Heart left ventricle (tissue), 16 donors: ENCODE data around the gene AGMO. TPM values are rescaled to one million over a fixed set of nuclear protein-coding genes. Genes with fewer than 3 reads are reported as not detected.

Experiments
- ATAC-seq, 4 donors: fragments of 200-7000 bp; cut with Tn5 transposase; one replicate each; pipeline ENCODE4 v1.9.1; 2020 to 2022; ENCODE audit warnings: moderate library complexity in 4 of 4, mild to moderate bottlenecking in 3 of 4, moderate number of reproducible peaks in 1 of 4
- DNase-seq, 5 donors: peaks; one replicate each; pipeline ENCODE4 v3.0.0-alpha.2; 2020
- H3K27ac ChIP-seq, 12 donors: fragments of 200-600 bp; sonication (generic) in 4 of 12; one replicate each; pipeline versions ENCODE4 v1.5.0 to v1.8.0; 2016 to 2022; ENCODE audit warnings: mild to moderate bottlenecking in 2 of 12
- H3K27me3 ChIP-seq, 9 donors: fragments of 200-600 bp; sonication (generic) in 2 of 9; one replicate each; pipeline versions ENCODE4 v1.5.1 to v1.8.0; 2016 to 2022; ENCODE audit warnings: mild to moderate bottlenecking in 3 of 9
- H3K36me3 ChIP-seq, 9 donors: fragments of 200-600 bp; sonication (generic) in 2 of 9; one replicate each; pipeline versions ENCODE4 v1.5.0 to v1.8.0; 2018 to 2022; ENCODE audit warnings: mild to moderate bottlenecking in 2 of 9
- H3K4me1 ChIP-seq, 12 donors: fragments of 200-600 bp; sonication (generic) in 4 of 12; one replicate each; pipeline versions ENCODE4 v1.5.0 to v1.8.0; 2016 to 2022; ENCODE audit warnings: mild to moderate bottlenecking in 3 of 12
- H3K4me3 ChIP-seq, 12 donors: fragments of 200-600 bp; sonication (generic) in 4 of 12; one replicate each; pipeline versions ENCODE4 v1.5.0 to v1.8.0; 2017 to 2022; ENCODE audit warnings: mild to moderate bottlenecking in 9 of 12, moderate library complexity in 4 of 12
- H3K9me3 ChIP-seq, 12 donors: fragments of 200-600 bp; sonication (generic) in 4 of 12; one replicate each; pipeline versions ENCODE4 v1.5.0 to v1.8.0; 2016 to 2022; ENCODE audit warnings: mild to moderate bottlenecking in 1 of 12
- CTCF ChIP-seq, 12 donors: fragments of 200-600 bp; sonication (generic) in 4 of 12; IDR thresholded peaks; one replicate each; pipeline versions ENCODE4 v1.5.0 to v1.8.0; 2018 to 2022; ENCODE audit warnings: antibody characterized with exemption in 12 of 12, mild to moderate bottlenecking in 5 of 12
- POLR2A ChIP-seq, 2 donors: fragments of 450-650 bp; IDR thresholded peaks; one replicate each; pipeline ENCODE4 v1.6.1; 2017; ENCODE audit warnings: antibody characterized with exemption in 2 of 2, mild to moderate bottlenecking in 2 of 2, moderate library complexity in 2 of 2
- WGBS, 4 donors: extraction: QIAGEN DNeasy Blood & Tissue Kit in 2 of 4; methylation state at CpG; one replicate each; pipeline versions ENCODE4 v1.1.5 to v1.1.7; 2013 to 2018; 5-methylcytosine and 5-hydroxymethylcytosine counted together
- intact Hi-C, 10 donors: fragments of 100-400 bp; cut with DNase I; formaldehyde crosslinking; loops; one replicate each; pipeline versions ENCODE4 v1.11.1 to v1.14.2; 2022
- polyA plus RNA-seq, 2 donors: library from polyadenylated mRNA; stranded (reverse); fragments of 200-250 nt; gene quantifications; one replicate each; pipeline ENCODE4 v1.2.3, GENCODE V29; 2013
- total RNA-seq, 9 donors: library from RNA; depleted of rRNA in 2 of 9; stranded (reverse); fragments of >200 nt in 2 of 9; fragmentation: NEBNext Ultra II Directional in 3 of 9; extraction: Animal tissue kit (Norgen Biotek cat#: 25700) in 3 of 9; gene quantifications; one replicate each; pipeline versions ENCODE4 v1.1.0 to v1.2.4, GENCODE V29; 2016 to 2023
- donor health status: ischemic (EF 13 %, LVEDD 7.1; RV severe dilation, severe dysfunction).
- donor health status: healthy with polysubstance abuse.
- donor health status: DM: no; HTN: yes; CAD: no.
- donor health status: DM: no; HTN: no; CAD: no.
- donor health status: ischemic (EF 25% LVEDD 6.9; RV normal size, moderate dysfunction).
- donor health status: ischemic (EF 25% LVEDD 5.7; RV mildly dilated, moderate dysfunction).
- donor health status: healthy.
- donor health status: DM: yes; HTN: yes; CAD: no.
- donor health status: ischemic (EF 35%, LVEDD 5.7; RV mildly dilated, moderate dysfunction).
- donor health status: nonischemic (EF 11% LVEDD 7.7; RV severe dilation, severe dysfunction).
- donor health status: DM: yes; HTN: yes; CAD: no.
- donor health status: PGD.
- donor health status: ischemic (EF 29% LVEDD 5.4; RV normal size, mild dysfunction).
- donor health status: nonischemic (EF 23%, LVEDD 6.1; RV moderate dilation, normal function).

The AGMO gene
- total and polyA plus RNA-seq, 11 donors: 0.12 to 0.72 (median 0.40) TPM; not detected in 1

- Histone ChIP-seq H3K9me3 (no peaks in the 10 kb centered on the region), H3K27ac (peak overlapping the region in 6 of 12 donors; percentile 8 to 86 (median 78)), H3K36me3 (no peaks in the 10 kb centered on the region), H3K4me1 (peaks cover 0 to 55% (median 21%) of the 10 kb centered on the region in 12 donors), H3K4me3 (no peak overlapping the region), H3K27me3 (no peaks in the 10 kb centered on the region)
- DNase-seq (no peak), ATAC-seq (no peak)
- no peak for TF ChIP-seq POLR2A (IDR thresholded peaks at IDR 0.05)
- no peak for TF ChIP-seq CTCF (IDR thresholded peaks at IDR 0.05)
- intact Hi-C loops: no loop called here
- 75 to 84% (median 76%) methylated on average over 2 of the region's 2 CpGs for WGBS, 4 donors
Observed at GRCh38 chr7:15462721-15463389, 99.0 kb downstream of the AGMO start.

DNA sequence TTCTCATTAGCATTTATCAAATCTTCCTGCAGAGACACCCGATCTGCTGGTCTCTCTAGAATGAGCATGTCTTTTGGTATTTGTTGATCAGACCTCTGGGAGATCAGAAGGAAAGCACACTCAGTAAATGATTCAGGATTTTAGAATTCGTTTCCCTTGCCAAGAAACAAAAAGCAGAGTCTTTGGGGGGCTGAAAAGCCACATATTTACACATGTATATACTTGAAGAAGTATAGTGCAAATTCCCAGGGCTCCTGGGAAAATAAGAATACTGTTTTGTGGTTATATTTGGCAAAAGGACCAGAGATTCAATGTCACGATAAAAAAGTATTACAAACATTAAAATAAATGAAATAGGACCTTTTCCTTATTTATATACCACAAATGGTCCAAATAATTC, 100.2 kb downstream of the AGMO start:
- DNase-seq (no peak), ATAC-seq (peak in 1 of 4 donors; percentile 52)
- Histone ChIP-seq H3K9me3 (no peaks in the 10 kb centered on the region), H3K4me1 (peaks cover 0 to 63% (median 23%) of the 10 kb centered on the region in 12 donors), H3K36me3 (no peaks in the 10 kb centered on the region), H3K27me3 (no peaks in the 10 kb centered on the region), H3K4me3 (no peak overlapping the region), H3K27ac (peak overlapping the region in 8 of 12 donors; percentile 7 to 78 (median 56))
- no peak for TF ChIP-seq POLR2A (IDR thresholded peaks at IDR 0.05)
- TF ChIP-seq CTCF (IDR thresholded peaks at IDR 0.05): no peak
- 34 to 64% (median 36%) methylated on average over 3 of the region's 3 CpGs for WGBS, 4 donors
- intact Hi-C loops: no loop called here

- Histone ChIP-seq H3K4me3 (no peak overlapping the region), H3K27ac (peak overlapping the region in 9 of 12 donors; percentile 11 to 72 (median 51)), H3K9me3 (no peaks in the 10 kb centered on the region), H3K27me3 (no peaks in the 10 kb centered on the region), H3K36me3 (no peaks in the 10 kb centered on the region), H3K4me1 (peaks cover 0 to 54% (median 17%) of the 10 kb centered on the region in 12 donors)
- TF ChIP-seq CTCF (IDR thresholded peaks at IDR 0.05) (no peak), POLR2A (IDR thresholded peaks at IDR 0.05) (no peak)
- intact Hi-C loops: no loop called here
- DNase-seq: peak in 4 of 5 donors; percentile 27 to 54 (median 36)
- 46 to 60% (median 58%) methylated on average over 6 of the region's 6 CpGs for WGBS, 4 donors
- ATAC-seq: peak; percentile 39 to 75 (median 72)
Observed at GRCh38 chr7:15459018-15459615, 102.7 kb downstream of the AGMO start.
